ENCODE data around the gene EIF2B2. TPM values are rescaled to one million over a fixed set of nuclear protein-coding genes. Genes with fewer than 3 reads are reported as not detected.
A peak's percentile ranks its signal among the peaks of the same experiment; 100 is the strongest.

Gene EIF2B2
- total and polyA plus RNA-seq, 10 of the 15 experiments (the other 5 are each of a cell fraction or from before 2014, with no cell fraction given): 17.4 to 168 (median 65.5) TPM

GRCh38 chr14:74955229-74956026 lies 47.3 kb upstream of the EIF2B2 start, which contains the start of gene PGF:
Gene PGF, minus strand, starts transcription at chr14:74955597. Its CDS starts 355 bp downstream, at chr14:74955242.
- H3K9me3 ChIP-seq (replicated peaks; ENCODE audit: control insufficient read depth, insufficient read depth, low read length): no peaks in the 10 kb centered on the region
- H3K9ac ChIP-seq (ENCODE audit: control insufficient read depth, insufficient read depth, low read length): no peak within 1 kb of the TSS
- H4K20me1 ChIP-seq (ENCODE audit: control insufficient read depth, insufficient read depth): no peaks in the 10 kb centered on the region
- WGBS (ENCODE audit: insufficient coverage, insufficient replicate concordance, low lambda C conversion rate, missing lambda C conversion rate): 6% methylated on average over 64 of the region's 73 CpGs
- BruUV-seq (replicated peaks): no TSS peak
- peak within 1 kb of the TSS; percentile 70 for H3K4me2 ChIP-seq (ENCODE audit: control insufficient read depth, insufficient read depth)
- in situ Hi-C loops (cut with MboI): no loop called here
- ATAC-seq (peak; percentile 72), FAIRE-seq (no peak), DNase-seq (ENCODE audit: low read depth, low spot score) (no peak)
- RAD21 ChIA-PET (ENCODE audit: unreplicated experiment): interaction anchor here (1.8 kb wide), 1 partner anchor 10 kb away, joined by 6 read pairs; no protein-coding TSS in a partner anchor
- H3K79me2 ChIP-seq (ENCODE audit: control insufficient read depth, insufficient read depth, low read length): no peaks in the 10 kb centered on the region
- SMC1A ChIA-PET (ENCODE audit: uncharacterized antibody, unreplicated experiment): no interaction called here
- no peaks in the 10 kb centered on the region for H3K4me1 ChIP-seq (ENCODE audit: control insufficient read depth, insufficient read depth, low read length)
- H3K27ac ChIP-seq (ENCODE audit: control insufficient read depth, insufficient read depth): no peak within 1 kb of the TSS
- CTCF ChIA-PET: interaction anchor here (0.9 to 2.0 kb wide), 3 partner anchors 10 to 133 kb away, joined by 4 to 7 read pairs (median 6); no protein-coding TSS in a partner anchor
- TF ChIP-seq IKZF1 (conservative IDR thresholded peaks at IDR 0.05) (peak; percentile 38; the same call in 1 of the 2 replicates), NR2C2 (IDR thresholded peaks at IDR 0.05; ENCODE audit: borderline replicate concordance, control insufficient read depth, insufficient read length, low read depth) (no peak), DPF2 (IDR thresholded peaks at IDR 0.05) (peak; percentile 28; the same call in 1 of the 2 replicates), HDAC6 (IDR thresholded peaks at IDR 0.05; ENCODE audit: unreplicated experiment) (no peak), SIN3A (IDR thresholded peaks at IDR 0.05; ENCODE audit: low read depth, low read length) (no peak), RAD51 (IDR thresholded peaks at IDR 0.05) (no peak)
- POLR2A ChIA-PET: interaction anchor here (0.5 to 2.3 kb wide), 3 partner anchors 11 to 13 kb away, joined by 3 to 8 read pairs (median 3); no protein-coding TSS in a partner anchor
- no peaks in the 10 kb centered on the region for H3K36me3 ChIP-seq (ENCODE audit: control insufficient read depth in 2 of 2, insufficient read depth in 2 of 2, low read length in 1 of 2)
- intact Hi-C loops (cut with micrococcal nuclease; ENCODE audit: unreplicated experiment): no loop called here
- H3K27me3 ChIP-seq (replicated peaks in 1 of 2; ENCODE audit: control insufficient read depth in 2 of 2, insufficient read depth in 2 of 2, low read length in 1 of 2): no peaks in the 10 kb centered on the region; a peak in 2 of 4 replicates
- peak within 1 kb of the TSS; percentile 72 for H2AFZ ChIP-seq (ENCODE audit: control insufficient read depth, low read depth, low read length)
- H3K4me3 ChIP-seq: peak within 1 kb of the TSS; percentile 63

- Histone ChIP-seq H3K9me3 (replicated peaks; ENCODE audit: control insufficient read depth, insufficient read depth, low read length) (no peaks in the 10 kb centered on the region), H3K36me3 (ENCODE audit: control insufficient read depth in 2 of 2, insufficient read depth in 2 of 2, low read length in 1 of 2) (no peaks in the 10 kb centered on the region), H4K20me1 (ENCODE audit: control insufficient read depth, insufficient read depth) (no peaks in the 10 kb centered on the region), H3K79me2 (ENCODE audit: control insufficient read depth, insufficient read depth, low read length) (no peaks in the 10 kb centered on the region), H3K4me3 (no peak overlapping the region), H2AFZ (ENCODE audit: control insufficient read depth, low read depth, low read length) (no peak overlapping the region), H3K27ac (ENCODE audit: control insufficient read depth, insufficient read depth) (no peak overlapping the region), H3K9ac (ENCODE audit: control insufficient read depth, insufficient read depth, low read length) (no peak overlapping the region), H3K4me1 (ENCODE audit: control insufficient read depth, insufficient read depth, low read length) (no peaks in the 10 kb centered on the region), H3K4me2 (ENCODE audit: control insufficient read depth, insufficient read depth) (no peak overlapping the region), H3K27me3 (replicated peaks in 1 of 2; ENCODE audit: control insufficient read depth in 2 of 2, insufficient read depth in 2 of 2, low read length in 1 of 2) (no peaks in the 10 kb centered on the region; a peak in 2 of 4 replicates)
- BruUV-seq (replicated peaks): no TSS peak
- in situ Hi-C loops (cut with MboI): no loop called here
- FAIRE-seq (no peak), DNase-seq (ENCODE audit: low read depth, low spot score) (no peak), ATAC-seq (no peak)
- POLR2A ChIA-PET: interaction anchor here (0.6 to 2.3 kb wide), 2 partner anchors 11 to 14 kb away, joined by 3 to 8 read pairs; no protein-coding TSS in a partner anchor
- intact Hi-C loops (cut with micrococcal nuclease; ENCODE audit: unreplicated experiment): no loop called here
- 92% methylated on average over 9 of the region's 9 CpGs for WGBS (ENCODE audit: insufficient coverage, insufficient replicate concordance, low lambda C conversion rate, missing lambda C conversion rate)
- SMC1A ChIA-PET (ENCODE audit: uncharacterized antibody, unreplicated experiment): no interaction called here
- RAD21 ChIA-PET (ENCODE audit: unreplicated experiment): interaction anchor here (1.8 kb wide), 1 partner anchor 11 kb away, joined by 6 read pairs; no protein-coding TSS in a partner anchor
- CTCF ChIA-PET: no interaction called here
- no peak for TF ChIP-seq CHD4 (IDR thresholded peaks at IDR 0.05)
- no peak for TF ChIP-seq PRDM15 (CRISPR knock-in tag; IDR thresholded peaks at IDR 0.05)
- TF ChIP-seq NFXL1 (IDR thresholded peaks at IDR 0.05; ENCODE audit: borderline replicate concordance): no peak
- TF ChIP-seq RUNX3 (IDR thresholded peaks at IDR 0.05; ENCODE audit: low read length): no peak
- TF ChIP-seq HSF1 (IDR thresholded peaks at IDR 0.05; ENCODE audit: low read depth, low read length): no peak
- TF ChIP-seq IKZF2 (IDR thresholded peaks at IDR 0.05): no peak
Measured at GRCh38 chr14:74956027-74956279, 46.8 kb upstream of the EIF2B2 start.

All from GM12878 (cell line).